Fibroblast of lung (primary cell): ENCODE results near the gene MACO1.

Source experiments
- CTCF ChIP-seq, 2 donors: IDR thresholded peaks in 1 of 2; conservative IDR thresholded peaks in 1 of 2; 1 replicate in 1 of 2; 2 replicates in 1 of 2; pipeline ENCODE4 v1.5.1; 2011 to 2012; ENCODE audit warnings: low read length in 2 of 2, control low read depth in 1 of 2, inconsistent platforms in 1 of 2, low read depth in 1 of 2, mild to moderate bottlenecking in 1 of 2
- EZH2 ChIP-seq: IDR thresholded peaks from 2 replicates; pipeline ENCODE4 v1.5.1; 2012; ENCODE audit warnings: low read length, control low read depth, mild to moderate bottlenecking; ENCODE audit errors: missing control alignments

GRCh38 chr1:25544819-25545218 lies 114.1 kb downstream of the MACO1 start:
- TF ChIP-seq CTCF (conservative IDR thresholded peaks at IDR 0.05 in 1 of 2, IDR thresholded peaks at IDR 0.05 in 1 of 2; ENCODE audit: low read depth in 1 of 2, low read length in 2 of 2) (no peak), EZH2 (no peak)
